Ectodermal cell (in vitro differentiated cells): Measurements from ENCODE around the gene RIN2.
A peak's percentile ranks its signal among the peaks of the same experiment; 100 is the strongest.
"Not testable (repeated sequence)": the region's sequence is repeated elsewhere in the genome, so short reads cannot be mapped to it uniquely, and the experiment has no call there.

Experiments
- H3K27ac ChIP-seq: 2 replicates; pipeline ENCODE4 v1.7.0; 2013; ENCODE audit warnings: mild to moderate bottlenecking, low read depth, low read length; ENCODE audit not compliant: insufficient read depth, poor library complexity, severe bottlenecking
- H3K27me3 ChIP-seq: 2 replicates; pipeline ENCODE4 v1.7.0; 2013; ENCODE audit warnings: mild to moderate bottlenecking, low read length; ENCODE audit not compliant: insufficient read depth, control insufficient read depth, poor library complexity, severe bottlenecking
- H3K36me3 ChIP-seq: one replicate; pipeline ENCODE4 v1.7.0; 2013; ENCODE audit warnings: low read length; ENCODE audit not compliant: control insufficient read depth, insufficient read depth
- H3K4me1 ChIP-seq: one replicate; pipeline ENCODE4 v1.7.0; 2013; ENCODE audit warnings: low read length; ENCODE audit not compliant: control insufficient read depth, insufficient read depth
- H3K4me3 ChIP-seq: 2 replicates; pipeline ENCODE4 v1.7.0; 2013; ENCODE audit warnings: low read depth, low read length, control low read depth; ENCODE audit not compliant: insufficient read depth
- H3K9me3 ChIP-seq: 2 replicates; pipeline ENCODE4 v1.7.0; 2013; ENCODE audit warnings: mild to moderate bottlenecking, low read length, moderate library complexity; ENCODE audit not compliant: control insufficient read depth
- WGBS, 2 experiments: methylation state at CpG; one replicate each; pipeline ENCODE4 v1.1.7; 2013; ENCODE audit warnings: missing lambda C conversion rate in 2 of 2; 5-methylcytosine and 5-hydroxymethylcytosine counted together

RIN2 gene

GRCh38 chr20:19749618-19750071, 8.4 kb upstream of the RIN2 start:
- Histone ChIP-seq H3K4me3 (no peak overlapping the region), H3K27ac (no peak overlapping the region), H3K9me3 (no peaks in the 10 kb centered on the region), H3K36me3 (no peaks in the 10 kb centered on the region), H3K4me1 (no peaks in the 10 kb centered on the region), H3K27me3 (no peaks in the 10 kb centered on the region)
- WGBS, 2 experiments, result 41 to 45% methylated on average over 2 to 3 of the region's 3 CpGs

- H3K9me3 ChIP-seq, result no peaks in the 10 kb centered on the region
- no peak overlapping the region for H3K4me3 ChIP-seq
- H3K27me3 ChIP-seq, result no peaks in the 10 kb centered on the region
- H3K27ac ChIP-seq, result no peak overlapping the region
- no peaks in the 10 kb centered on the region for H3K36me3 ChIP-seq
- WGBS, 2 experiments, result 79 to 86% methylated on average over 4 of the region's 4 CpGs
- no peaks in the 10 kb centered on the region for H3K4me1 ChIP-seq
Measured at GRCh38 chr20:19750101-19750606, 7.9 kb upstream of the RIN2 start.

GRCh38 chr20:19750907-19751636, 7.0 kb upstream of the RIN2 start:
- Histone ChIP-seq H3K36me3 (no peaks in the 10 kb centered on the region), H3K4me3 (no peak overlapping the region), H3K9me3 (no peaks in the 10 kb centered on the region), H3K27ac (no peak overlapping the region), H3K4me1 (no peaks in the 10 kb centered on the region), H3K27me3 (no peaks in the 10 kb centered on the region)
- 95 to 97% methylated on average over 4 to 5 of the region's 5 CpGs for WGBS, 2 experiments

- not testable (repeated sequence) for H3K36me3 ChIP-seq, H3K9me3 ChIP-seq, H3K27ac ChIP-seq, H3K4me1 ChIP-seq, H3K27me3 ChIP-seq, H3K4me3 ChIP-seq
- WGBS, 2 experiments, result 94 to 95% methylated on average over 14 of the region's 14 CpGs
Measured at GRCh38 chr20:19754201-19754600, 3.9 kb upstream of the RIN2 start.

- Histone ChIP-seq H3K27me3 (no peaks in the 10 kb centered on the region), H3K9me3 (no peaks in the 10 kb centered on the region), H3K4me1 (peaks cover 4% of the 10 kb centered on the region), H3K36me3 (no peaks in the 10 kb centered on the region), H3K27ac (peak overlapping the region; percentile 97), H3K4me3 (peak overlapping the region; percentile 87)
- WGBS, 2 experiments, result 30% methylated on average over 22 of the region's 22 CpGs
Measured at GRCh38 chr20:19756761-19757486, 1.1 kb upstream of the RIN2 start.

GRCh38 chr20:19757487-19758132, 448 bp upstream of the RIN2 start:
- no peaks in the 10 kb centered on the region for H3K27me3 ChIP-seq
- peak overlapping the region; percentile 97 for H3K27ac ChIP-seq
- no peaks in the 10 kb centered on the region for H3K36me3 ChIP-seq
- 1% methylated on average over 45 of the region's 45 CpGs for WGBS, 2 experiments
- H3K9me3 ChIP-seq, result no peaks in the 10 kb centered on the region
- H3K4me3 ChIP-seq, result peak overlapping the region; percentile 87
- H3K4me1 ChIP-seq, result peaks cover 4% of the 10 kb centered on the region

- H3K4me3 ChIP-seq, result peak overlapping the region; percentile 87
- H3K27ac ChIP-seq, result peak overlapping the region; percentile 97
- WGBS, 2 experiments, result 1% methylated on average over 54 of the region's 54 CpGs
- H3K27me3 ChIP-seq, result no peaks in the 10 kb centered on the region
- H3K9me3 ChIP-seq, result no peaks in the 10 kb centered on the region
- peaks cover 4% of the 10 kb centered on the region for H3K4me1 ChIP-seq
- H3K36me3 ChIP-seq, result no peaks in the 10 kb centered on the region
Measured at GRCh38 chr20:19758501-19759331, 658 bp downstream of the RIN2 start.

- 94 to 95% methylated on average over 3 of the region's 3 CpGs for WGBS, 2 experiments
- H3K27me3 ChIP-seq, result no peaks in the 10 kb centered on the region
Measured at GRCh38 chr20:19760371-19760721, 2.3 kb downstream of the RIN2 start.

GRCh38 chr20:19761326-19761725, 3.3 kb downstream of the RIN2 start:
- H3K27ac ChIP-seq, result no peak overlapping the region
- no peak overlapping the region for H3K4me3 ChIP-seq
- peaks cover 4% of the 10 kb centered on the region for H3K4me1 ChIP-seq
- H3K36me3 ChIP-seq, result no peaks in the 10 kb centered on the region
- no peaks in the 10 kb centered on the region for H3K9me3 ChIP-seq
- H3K27me3 ChIP-seq, result no peaks in the 10 kb centered on the region

More at GRCh38 chr20:19760371-19760721, 2.3 kb downstream of the RIN2 start:
- H3K36me3 ChIP-seq, result no peaks in the 10 kb centered on the region
- H3K4me1 ChIP-seq, result peaks cover 4% of the 10 kb centered on the region
- no peaks in the 10 kb centered on the region for H3K9me3 ChIP-seq
- H3K4me3 ChIP-seq, result no peak overlapping the region
- H3K27ac ChIP-seq, result no peak overlapping the region
